NCI-H2196 treated with DMSO at 0.1 percent for 48 hours (cell line): Measurements from ENCODE around the gene ZNF225.
"Not testable (repeated sequence)": the region's sequence is repeated elsewhere in the genome, so short reads cannot be mapped to it uniquely, and the experiment has no call there.

Experiments
- DNase-seq: peaks from one replicate; lab custom pipeline; 2025; ENCODE audit not compliant: unreplicated experiment; lab: John Stamatoyannopoulos, UW

ZNF225 gene

GRCh38 chr19:44156475-44156874, 43.3 kb downstream of the ZNF225 start:
- DNase-seq = no peak

- no peak for DNase-seq
Measured at GRCh38 chr19:44163789-44164188, 50.6 kb downstream of the ZNF225 start.

GRCh38 chr19:44164327-44164672, 51.1 kb downstream of the ZNF225 start:
- no peak for DNase-seq

- DNase-seq = peak; percentile 96
Measured at GRCh38 chr19:44164673-44165512, 51.7 kb downstream of the ZNF225 start, which contains the start of gene ZNF226. Gene ZNF226 (plus strand): TSS chr19:44165100. CDS start chr19:44170081, 4,981 bp downstream.

- not testable (repeated sequence) for DNase-seq
Measured at GRCh38 chr19:44170660-44171059, 57.5 kb downstream of the ZNF225 start.

- DNase-seq = no peak
Measured at GRCh38 chr19:44176590-44176989, 63.4 kb downstream of the ZNF225 start.

- no peak for DNase-seq
Measured at GRCh38 chr19:44180968-44181367, 67.8 kb downstream of the ZNF225 start.

- DNase-seq = no peak
Measured at GRCh38 chr19:44182145-44182544, 68.9 kb downstream of the ZNF225 start.
